HCT116 (cell line): Measurements from ENCODE around the gene SLC22A7. TPM values are rescaled to one million over a fixed set of nuclear protein-coding genes. Genes with fewer than 3 reads are reported as not detected.

Experiments used
- total RNA-seq: library from RNA; stranded (reverse); gene quantifications from one replicate; pipeline ENCODE4 v1.2.1, GENCODE V29; 2021; ENCODE audit not compliant: unreplicated experiment

The SLC22A7 gene
- total RNA-seq, 1 experiment from 2014 or later, result not detected

Other genes with a start within 250 kb of the SLC22A7 start
- gene CUL7, start 244.4 kb upstream of the SLC22A7 start, total RNA-seq, result 34.1 TPM
- gene MRPL2, start 238.8 kb upstream of the SLC22A7 start, total RNA-seq, result 123 TPM
- 16.2 TPM for gene KLC4, start 238.6 kb upstream of the SLC22A7 start, total RNA-seq
- gene PTK7, start 221.9 kb upstream of the SLC22A7 start, total RNA-seq, result 105 TPM
- 28.1 TPM for gene SRF, start 127.0 kb upstream of the SLC22A7 start, total RNA-seq
- 36.5 TPM for gene CUL9, start 116.1 kb upstream of the SLC22A7 start, total RNA-seq
- gene DNPH1, start 68.8 kb upstream of the SLC22A7 start, total RNA-seq, result 117 TPM
- gene TTBK1, start 54.8 kb upstream of the SLC22A7 start, total RNA-seq, result not detected
- not detected for gene CRIP3, start 10.6 kb downstream of the SLC22A7 start, total RNA-seq
- 15.2 TPM for gene ZNF318, start 71.4 kb downstream of the SLC22A7 start, total RNA-seq
- gene ABCC10, start 129.3 kb downstream of the SLC22A7 start, total RNA-seq, result 29.9 TPM
- 1.6 TPM for gene DLK2, start 157.3 kb downstream of the SLC22A7 start, total RNA-seq
- 45.2 TPM for gene TJAP1, start 179.3 kb downstream of the SLC22A7 start, total RNA-seq
- gene LRRC73, start 212.1 kb downstream of the SLC22A7 start, total RNA-seq, result 1.2 TPM
- gene YIPF3, start 218.7 kb downstream of the SLC22A7 start, total RNA-seq, result 84.5 TPM
- gene POLR1C, start 218.8 kb downstream of the SLC22A7 start, total RNA-seq, result 84.6 TPM